B cell (primary cell): ENCODE results near the gene ARHGAP15. TPM values are rescaled to one million over a fixed set of nuclear protein-coding genes. Genes with fewer than 3 reads are reported as not detected.

Experiments
- ATAC-seq: fragments of 200-7000 bp; cut with Tn5 transposase; one replicate; pipeline ENCODE4 v1.10.0; 2021; ENCODE audit warnings: low read depth, mild to moderate bottlenecking, moderate number of reproducible peaks, moderate library complexity
- CTCF ChIA-PET: fragments of 350-600 bp; sonication (Branson Sonifier 250); formaldehyde crosslinking; loops from one replicate; lab custom pipeline; 2021; ENCODE audit warnings: antibody characterized with exemption, inconsistent platforms; lab: Charles Lee
- POLR2A ChIA-PET: fragments of 350-600 bp; sonication (Branson Sonifier 250); formaldehyde crosslinking; loops from one replicate; lab custom pipeline; 2021; ENCODE audit warnings: antibody characterized with exemption; lab: Charles Lee
- DNase-seq: peaks from one replicate; pipeline ENCODE4 v3.0.0; 2013
- H2AFZ ChIP-seq: 2 replicates; pipeline ENCODE4 v1.6.1; 2012; ENCODE audit warnings: mild to moderate bottlenecking, low read depth, low read length; ENCODE audit not compliant: insufficient read depth, poor library complexity, severe bottlenecking
- H3K27ac ChIP-seq, 2 donors: 1 replicate in 1 of 2; 2 replicates in 1 of 2; pipeline ENCODE4 v1.5.1; 2012 to 2013; ENCODE audit warnings: low read length in 2 of 2, mild to moderate bottlenecking in 2 of 2, moderate library complexity in 1 of 2
- H3K27me3 ChIP-seq, 4 experiments: fragments of 200-600 bp in 1 of 4; sonication (generic) in 1 of 4; replicated peaks in 1 of 4; 1 replicate in 2 of 4; 2 replicates in 2 of 4; pipeline versions ENCODE4 v1.6.1 to v1.7.0; 2013 to 2016; ENCODE audit warnings: low read length in 3 of 4, mild to moderate bottlenecking in 2 of 4, mixed read lengths in 1 of 4, moderate library complexity in 1 of 4; ENCODE audit not compliant: insufficient read depth in 4 of 4, control insufficient read depth in 3 of 4; ENCODE audit errors: control extremely low read depth in 1 of 4
- H3K36me3 ChIP-seq, 2 experiments: replicated peaks in 1 of 2; 1 replicate in 1 of 2; 2 replicates in 1 of 2; pipeline versions ENCODE4 v1.6.1 to v1.7.1; 2013; ENCODE audit warnings: low read length in 1 of 2; ENCODE audit not compliant: insufficient read depth in 2 of 2, control insufficient read depth in 1 of 2; ENCODE audit errors: control extremely low read depth in 1 of 2, extremely low read depth in 1 of 2
- H3K4me1 ChIP-seq, 2 donors: fragments of 200-600 bp in 1 of 2; sonication (generic) in 1 of 2; 1 replicate in 1 of 2; 2 replicates in 1 of 2; pipeline versions ENCODE4 v1.5.1 to v1.6.1; 2013 to 2017; ENCODE audit warnings: low read length in 2 of 2; ENCODE audit not compliant: control insufficient read depth in 2 of 2, insufficient read depth in 2 of 2
- H3K4me2 ChIP-seq: replicated peaks from 2 replicates; pipeline ENCODE3; 2012; ENCODE audit warnings: mild to moderate bottlenecking, low read depth, low read length; ENCODE audit not compliant: poor library complexity, severe bottlenecking
- H3K4me3 ChIP-seq, 5 experiments: fragments of 200-600 bp in 1 of 5; sonication (generic) in 1 of 5; 1 replicate in 3 of 5; 2 replicates in 2 of 5; pipeline versions ENCODE4 v1.5.1 to v1.7.0; 2011 to 2016; ENCODE audit warnings: low read length in 4 of 5, mild to moderate bottlenecking in 4 of 5, low read depth in 2 of 5, control low read depth in 1 of 5, moderate library complexity in 1 of 5; ENCODE audit not compliant: insufficient read depth in 1 of 5; ENCODE audit errors: control extremely low read depth in 1 of 5, extremely low read depth in 1 of 5
- H3K79me2 ChIP-seq: fragments of 200-600 bp; sonication (generic); one replicate; pipeline ENCODE4 v1.6.0; 2016; ENCODE audit warnings: low read length; ENCODE audit not compliant: control insufficient read depth, insufficient read depth
- H3K9ac ChIP-seq: fragments of 200-600 bp; sonication (generic); 2 replicates; pipeline ENCODE4 v1.6.1; 2017; ENCODE audit warnings: mild to moderate bottlenecking, low read length, moderate library complexity
- H3K9me3 ChIP-seq, 3 donors: one replicate each; pipeline versions ENCODE4 v1.6.1 to v1.7.1; 2013; ENCODE audit warnings: low read length in 2 of 3; ENCODE audit not compliant: control insufficient read depth in 2 of 3, insufficient read depth in 1 of 3; ENCODE audit errors: control extremely low read depth in 1 of 3
- H4K20me1 ChIP-seq: 2 replicates; pipeline ENCODE4 v1.6.0; 2012; ENCODE audit warnings: mild to moderate bottlenecking, low read length; ENCODE audit not compliant: insufficient read depth, control insufficient read depth, poor library complexity, severe bottlenecking
- H3K27ac Mint-ChIP-seq: one replicate; pipeline ENCODE4 v1.8.0; 2021; ENCODE audit warnings: mixed read lengths
- H3K27me3 Mint-ChIP-seq: one replicate; pipeline ENCODE4 v1.8.0; 2021; ENCODE audit warnings: mixed read lengths
- H3K4me1 Mint-ChIP-seq: one replicate; pipeline ENCODE4 v1.8.0; 2021; ENCODE audit warnings: mixed read lengths
- H3K4me3 Mint-ChIP-seq: one replicate; pipeline ENCODE4 v1.8.0; 2021; ENCODE audit warnings: mixed read lengths
- H3K9me3 Mint-ChIP-seq: one replicate; pipeline ENCODE4 v1.8.0; 2022; ENCODE audit warnings: mixed read lengths; ENCODE audit not compliant: insufficient read depth
- EZH2 ChIP-seq: IDR thresholded peaks from 2 replicates; pipeline ENCODE4 v1.6.1; 2012; ENCODE audit warnings: borderline replicate concordance, low read depth, mild to moderate bottlenecking, moderate library complexity, low read length; ENCODE audit not compliant: insufficient read depth, poor library complexity, severe bottlenecking
- WGBS: methylation state at CpG from one replicate; pipeline ENCODE4 v1.1.5; 2013; ENCODE audit warnings: missing lambda C conversion rate; ENCODE audit not compliant: insufficient coverage; 5-methylcytosine and 5-hydroxymethylcytosine counted together
- intact Hi-C: fragments of 100-400 bp; cut with micrococcal nuclease; formaldehyde crosslinking; loops from one replicate; pipeline ENCODE4 v1.10.0; 2022
- polyA plus RNA-seq: library from polyadenylated mRNA; depleted of rRNA; stranded (reverse); fragments of >200 nt; gene quantifications from 2 replicates; pipeline ENCODE4 v1.2.3, GENCODE V29; 2012
- total RNA-seq, 2 donors: library from RNA; stranded (reverse); fragments of 120-200 nt in 1 of 2; gene quantifications; 1 replicate in 1 of 2; 2 replicates in 1 of 2; pipeline versions ENCODE4 v1.2.3 to v1.2.4, GENCODE V29; 2013 to 2022
- TF ChIP-seq, protein P1 (sequence below): fragments of 200-600 bp; IDR thresholded peaks from one replicate; pipeline ENCODE4 v1.8.0; 2022; ENCODE audit warnings: antibody characterized with exemption, mild to moderate bottlenecking

The ARHGAP15 gene
- total and polyA plus RNA-seq, 2 donors (not counting 1 experiment from before 2014, with no cell fraction given), result 58.6 to 187 TPM

DNA sequence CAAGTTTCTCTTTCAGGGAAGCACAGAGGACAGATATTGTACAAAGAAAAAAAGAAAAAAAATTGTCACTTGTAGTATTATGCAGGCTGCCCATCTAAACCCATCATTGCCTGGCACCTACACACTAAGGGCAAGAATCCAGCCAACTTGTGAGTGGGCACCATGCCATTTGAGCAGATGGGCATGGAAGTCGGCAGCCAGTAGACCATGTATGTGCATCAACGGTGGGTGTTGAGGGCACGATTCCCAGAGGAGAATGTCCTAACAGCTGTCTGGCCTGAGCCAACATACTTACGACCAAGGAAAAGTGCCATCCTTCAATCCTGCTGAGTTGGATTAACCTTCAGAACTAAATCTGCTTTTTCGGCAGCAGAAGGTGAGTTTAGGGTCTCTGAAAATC is 63.9 kb downstream of the ARHGAP15 start:
- Mint-ChIP-seq H3K4me3 (no peak overlapping the region), H3K4me1 (peaks cover 23% of the 10 kb centered on the region), H3K27me3 (no peaks in the 10 kb centered on the region), H3K9me3 (no peaks in the 10 kb centered on the region), H3K27ac (no peak overlapping the region)
- no peaks in the 10 kb centered on the region for H3K9me3 ChIP-seq
- peaks cover 21% of the 10 kb centered on the region for H4K20me1 ChIP-seq
- no peak overlapping the region for H3K4me3 ChIP-seq
- intact Hi-C loops, result no loop called here
- no peak overlapping the region for H3K27ac ChIP-seq
- H3K9ac ChIP-seq, result no peak overlapping the region
- no peak for DNase-seq
- H3K79me2 ChIP-seq, result peaks cover 79% of the 10 kb centered on the region
- TF ChIP-seq, protein P1, sequence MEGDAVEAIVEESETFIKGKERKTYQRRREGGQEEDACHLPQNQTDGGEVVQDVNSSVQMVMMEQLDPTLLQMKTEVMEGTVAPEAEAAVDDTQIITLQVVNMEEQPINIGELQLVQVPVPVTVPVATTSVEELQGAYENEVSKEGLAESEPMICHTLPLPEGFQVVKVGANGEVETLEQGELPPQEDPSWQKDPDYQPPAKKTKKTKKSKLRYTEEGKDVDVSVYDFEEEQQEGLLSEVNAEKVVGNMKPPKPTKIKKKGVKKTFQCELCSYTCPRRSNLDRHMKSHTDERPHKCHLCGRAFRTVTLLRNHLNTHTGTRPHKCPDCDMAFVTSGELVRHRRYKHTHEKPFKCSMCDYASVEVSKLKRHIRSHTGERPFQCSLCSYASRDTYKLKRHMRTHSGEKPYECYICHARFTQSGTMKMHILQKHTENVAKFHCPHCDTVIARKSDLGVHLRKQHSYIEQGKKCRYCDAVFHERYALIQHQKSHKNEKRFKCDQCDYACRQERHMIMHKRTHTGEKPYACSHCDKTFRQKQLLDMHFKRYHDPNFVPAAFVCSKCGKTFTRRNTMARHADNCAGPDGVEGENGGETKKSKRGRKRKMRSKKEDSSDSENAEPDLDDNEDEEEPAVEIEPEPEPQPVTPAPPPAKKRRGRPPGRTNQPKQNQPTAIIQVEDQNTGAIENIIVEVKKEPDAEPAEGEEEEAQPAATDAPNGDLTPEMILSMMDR, result no peak
- no peak for TF ChIP-seq EZH2
- H3K36me3 ChIP-seq, result peaks cover 0 to 28% of the 10 kb centered on the region in 2 experiments
- ChIA-PET POLR2A (no interaction called here), CTCF (interaction anchor here (1.1 kb wide), 1 partner anchor 10 kb away, joined by 3 read pairs; no protein-coding TSS in a partner anchor)
- H3K4me1 ChIP-seq, result no peaks in the 10 kb centered on the region
- WGBS, result 98% methylated on average over 4 of the region's 5 CpGs
- H3K4me2 ChIP-seq, result no peak overlapping the region
- ATAC-seq, result no peak
- H3K27me3 ChIP-seq, result no peaks in the 10 kb centered on the region
- no peak overlapping the region for H2AFZ ChIP-seq

DNA sequence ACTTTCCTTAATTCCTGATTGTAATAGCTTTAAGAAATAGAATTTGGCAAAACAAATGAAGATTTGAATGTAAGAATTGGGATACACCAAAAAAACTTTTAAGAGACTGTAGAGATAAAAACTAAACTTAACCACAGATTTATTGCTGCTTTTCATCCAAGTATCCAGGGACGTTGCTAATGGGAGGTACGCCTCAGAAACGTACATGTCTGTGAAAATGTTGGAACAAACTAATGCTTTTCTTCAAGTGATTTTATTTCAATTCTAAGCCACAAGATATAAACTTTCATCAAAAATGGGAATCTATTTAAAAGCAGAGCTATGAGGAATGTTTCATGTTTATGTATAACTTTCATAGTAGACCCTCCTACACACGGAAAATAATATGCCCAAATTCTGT is 66.3 kb downstream of the ARHGAP15 start:
- Mint-ChIP-seq H3K4me3 (no peak overlapping the region), H3K27me3 (no peaks in the 10 kb centered on the region), H3K4me1 (peaks cover 22% of the 10 kb centered on the region), H3K27ac (no peak overlapping the region), H3K9me3 (no peaks in the 10 kb centered on the region)
- Histone ChIP-seq H3K9ac (no peak overlapping the region), H2AFZ (no peak overlapping the region), H4K20me1 (peaks cover 21% of the 10 kb centered on the region), H3K4me2 (no peak overlapping the region), H3K36me3 (peaks cover 0 to 27% of the 10 kb centered on the region in 2 experiments), H3K4me3 (no peak overlapping the region), H3K27ac (no peak overlapping the region), H3K27me3 (no peaks in the 10 kb centered on the region), H3K79me2 (peaks cover 76% of the 10 kb centered on the region), H3K9me3 (no peaks in the 10 kb centered on the region), H3K4me1 (no peaks in the 10 kb centered on the region)
- ChIA-PET POLR2A (no interaction called here), CTCF (interaction anchor here (1.1 to 1.4 kb wide), 2 partner anchors 8 to 63 kb away, joined by 3 read pairs; no protein-coding TSS in a partner anchor)
- DNase-seq, result no peak
- ATAC-seq, result no peak
- TF ChIP-seq, protein P1, result no peak
- no peak for TF ChIP-seq EZH2
- intact Hi-C loops, result no loop called here
- no CpG with 5 or more reads among the region's 4 CpGs for WGBS
